ENCODE measurements around the gene CDH8. TPM values are rescaled to one million over a fixed set of nuclear protein-coding genes. Genes with fewer than 3 reads are reported as not detected.
A peak's percentile ranks its signal among the peaks of the same experiment; 100 is the strongest.
"Not testable (repeated sequence)": the region's sequence is repeated elsewhere in the genome, so short reads cannot be mapped to it uniquely, and the experiment has no call there.

Gene CDH8
- total and polyA plus RNA-seq, 4 donors: 0.33 to 15.4 (median 3.7) TPM

- intact Hi-C loops (cut with DNase I): no loop called here
- Histone ChIP-seq H3K27me3 (ENCODE audit: control insufficient read depth in 1 of 2, insufficient read depth in 2 of 2, low read length in 1 of 2) (no peaks in the 10 kb centered on the region), H3K4me3 (ENCODE audit: low read length in 2 of 2) (no peak overlapping the region), H3K36me3 (ENCODE audit: control insufficient read depth in 1 of 2, insufficient read depth in 2 of 2, low read length in 1 of 2) (no peaks in the 10 kb centered on the region), H3K9me3 (ENCODE audit: control insufficient read depth, low read length) (no peaks in the 10 kb centered on the region), H3K4me1 (ENCODE audit: control insufficient read depth in 1 of 2, insufficient read depth in 2 of 2, low read length in 2 of 2) (no peaks in the 10 kb centered on the region), H3K27ac (ENCODE audit: low read depth in 1 of 2, low read length in 2 of 2) (no peak overlapping the region)
- 84 to 90% methylated on average over 2 of the region's 2 CpGs for WGBS, 2 donors
- no peak for DNase-seq
- no peak for ATAC-seq (ENCODE audit: low FRiP score)
Measured at GRCh38 chr16:61936522-61936921, 99.7 kb downstream of the CDH8 start.

- no peak overlapping the region for H3K27ac ChIP-seq (ENCODE audit: low read depth in 1 of 2, low read length in 2 of 2)
- H3K27me3 ChIP-seq (ENCODE audit: control insufficient read depth in 1 of 2, insufficient read depth in 2 of 2, low read length in 1 of 2): no peaks in the 10 kb centered on the region
- intact Hi-C loops (cut with DNase I): no loop called here
- no peaks in the 10 kb centered on the region for H3K36me3 ChIP-seq (ENCODE audit: control insufficient read depth in 1 of 2, insufficient read depth in 2 of 2, low read length in 1 of 2)
- DNase-seq: no peak
- 89 to 90% methylated on average over 3 of the region's 3 CpGs for WGBS, 2 donors
- no peaks in the 10 kb centered on the region for H3K4me1 ChIP-seq (ENCODE audit: control insufficient read depth in 1 of 2, insufficient read depth in 2 of 2, low read length in 2 of 2)
- no peak overlapping the region for H3K4me3 ChIP-seq (ENCODE audit: low read length in 2 of 2)
- ATAC-seq (ENCODE audit: low FRiP score): no peak
- no peaks in the 10 kb centered on the region for H3K9me3 ChIP-seq (ENCODE audit: control insufficient read depth, low read length)
Measured at GRCh38 chr16:61934601-61935000, 101.6 kb downstream of the CDH8 start.

GRCh38 chr16:61929776-61930175, 106.5 kb downstream of the CDH8 start:
- intact Hi-C loops (cut with DNase I): no loop called here
- Histone ChIP-seq H3K9me3 (ENCODE audit: control insufficient read depth, low read length) (no peaks in the 10 kb centered on the region), H3K36me3 (ENCODE audit: control insufficient read depth in 1 of 2, insufficient read depth in 2 of 2, low read length in 1 of 2) (no peaks in the 10 kb centered on the region), H3K27ac (ENCODE audit: low read depth in 1 of 2, low read length in 2 of 2) (no peak overlapping the region), H3K4me3 (ENCODE audit: low read length in 2 of 2) (no peak overlapping the region), H3K4me1 (ENCODE audit: control insufficient read depth in 1 of 2, insufficient read depth in 2 of 2, low read length in 2 of 2) (no peaks in the 10 kb centered on the region), H3K27me3 (ENCODE audit: control insufficient read depth in 1 of 2, insufficient read depth in 2 of 2, low read length in 1 of 2) (no peaks in the 10 kb centered on the region)
- 93% methylated on average over 1 of the region's 1 CpG for WGBS, 2 donors
- ATAC-seq (ENCODE audit: low FRiP score): no peak
- DNase-seq: no peak

- Histone ChIP-seq H3K36me3 (ENCODE audit: control insufficient read depth in 1 of 2, insufficient read depth in 2 of 2, low read length in 1 of 2) (no peaks in the 10 kb centered on the region), H3K27ac (ENCODE audit: low read depth in 1 of 2, low read length in 2 of 2) (no peak overlapping the region), H3K4me3 (ENCODE audit: low read length in 2 of 2) (no peak overlapping the region), H3K4me1 (ENCODE audit: control insufficient read depth in 1 of 2, insufficient read depth in 2 of 2, low read length in 2 of 2) (no peaks in the 10 kb centered on the region), H3K27me3 (ENCODE audit: control insufficient read depth in 1 of 2, insufficient read depth in 2 of 2, low read length in 1 of 2) (no peaks in the 10 kb centered on the region), H3K9me3 (ENCODE audit: control insufficient read depth, low read length) (no peaks in the 10 kb centered on the region)
- no peak for DNase-seq
- no peak for ATAC-seq (ENCODE audit: low FRiP score)
- intact Hi-C loops (cut with DNase I): no loop called here
- 91 to 95% methylated on average over 3 of the region's 3 CpGs for WGBS, 2 donors
Measured at GRCh38 chr16:61926766-61927165, 109.5 kb downstream of the CDH8 start.

- no peaks in the 10 kb centered on the region for H3K36me3 ChIP-seq (ENCODE audit: control insufficient read depth in 1 of 2, insufficient read depth in 2 of 2, low read length in 1 of 2)
- H3K27ac ChIP-seq (ENCODE audit: low read depth in 1 of 2, low read length in 2 of 2): no peak overlapping the region
- H3K27me3 ChIP-seq (ENCODE audit: control insufficient read depth in 1 of 2, insufficient read depth in 2 of 2, low read length in 1 of 2): no peaks in the 10 kb centered on the region
- no peak for DNase-seq
- intact Hi-C loops (cut with DNase I): no loop called here
- ATAC-seq (ENCODE audit: low FRiP score): no peak
- no peaks in the 10 kb centered on the region for H3K4me1 ChIP-seq (ENCODE audit: control insufficient read depth in 1 of 2, insufficient read depth in 2 of 2, low read length in 2 of 2)
- no peak overlapping the region for H3K4me3 ChIP-seq (ENCODE audit: low read length in 2 of 2)
- H3K9me3 ChIP-seq (ENCODE audit: control insufficient read depth, low read length): no peaks in the 10 kb centered on the region
Measured at GRCh38 chr16:61923629-61924028, 112.6 kb downstream of the CDH8 start.

- H3K27ac ChIP-seq (ENCODE audit: low read depth in 1 of 2, low read length in 2 of 2): no peak overlapping the region
- H3K4me1 ChIP-seq (ENCODE audit: control insufficient read depth in 1 of 2, insufficient read depth in 2 of 2, low read length in 2 of 2): no peaks in the 10 kb centered on the region
- no peak overlapping the region for H3K4me3 ChIP-seq (ENCODE audit: low read length in 2 of 2)
- ATAC-seq (ENCODE audit: low FRiP score) (no peak), DNase-seq (no peak)
- 58 to 59% methylated on average over 3 of the region's 3 CpGs for WGBS, 2 donors
- H3K9me3 ChIP-seq (ENCODE audit: control insufficient read depth, low read length): no peaks in the 10 kb centered on the region
- intact Hi-C loops (cut with DNase I): no loop called here
- H3K36me3 ChIP-seq (ENCODE audit: control insufficient read depth in 1 of 2, insufficient read depth in 2 of 2, low read length in 1 of 2): no peaks in the 10 kb centered on the region
- no peaks in the 10 kb centered on the region for H3K27me3 ChIP-seq (ENCODE audit: control insufficient read depth in 1 of 2, insufficient read depth in 2 of 2, low read length in 1 of 2)
Measured at GRCh38 chr16:61921373-61921772, 114.9 kb downstream of the CDH8 start.

- 72 to 86% methylated on average over 31 to 36 of the region's 37 CpGs for WGBS, 2 donors
- intact Hi-C loops (cut with DNase I); H3K9me3 ChIP-seq (ENCODE audit: control insufficient read depth, low read length); DNase-seq; H3K27me3 ChIP-seq (ENCODE audit: control insufficient read depth in 1 of 2, insufficient read depth in 2 of 2, low read length in 1 of 2); H3K4me3 ChIP-seq (ENCODE audit: low read length in 2 of 2); ATAC-seq (ENCODE audit: low FRiP score); H3K4me1 ChIP-seq (ENCODE audit: control insufficient read depth in 1 of 2, insufficient read depth in 2 of 2, low read length in 2 of 2); H3K27ac ChIP-seq (ENCODE audit: low read depth in 1 of 2, low read length in 2 of 2); H3K36me3 ChIP-seq (ENCODE audit: control insufficient read depth in 1 of 2, insufficient read depth in 2 of 2, low read length in 1 of 2): not testable (repeated sequence)
Measured at GRCh38 chr16:61917865-61918826, 118.1 kb downstream of the CDH8 start.

- intact Hi-C loops (cut with DNase I): no loop called here
- no peak for DNase-seq
- Histone ChIP-seq H3K4me3 (ENCODE audit: low read length in 2 of 2) (no peak overlapping the region), H3K27me3 (ENCODE audit: control insufficient read depth in 1 of 2, insufficient read depth in 2 of 2, low read length in 1 of 2) (no peaks in the 10 kb centered on the region), H3K27ac (ENCODE audit: low read depth in 1 of 2, low read length in 2 of 2) (no peak overlapping the region), H3K9me3 (ENCODE audit: control insufficient read depth, low read length) (no peaks in the 10 kb centered on the region), H3K4me1 (ENCODE audit: control insufficient read depth in 1 of 2, insufficient read depth in 2 of 2, low read length in 2 of 2) (no peaks in the 10 kb centered on the region), H3K36me3 (ENCODE audit: control insufficient read depth in 1 of 2, insufficient read depth in 2 of 2, low read length in 1 of 2) (no peaks in the 10 kb centered on the region)
- no peak for ATAC-seq (ENCODE audit: low FRiP score)
- 93 to 96% methylated on average over 3 of the region's 3 CpGs for WGBS, 2 donors
Measured at GRCh38 chr16:61915569-61915968, 120.7 kb downstream of the CDH8 start.

GRCh38 chr16:61909074-61909473, 127.2 kb downstream of the CDH8 start:
- H3K27ac ChIP-seq (ENCODE audit: low read depth in 1 of 2, low read length in 2 of 2): no peak overlapping the region
- H3K4me1 ChIP-seq (ENCODE audit: control insufficient read depth in 1 of 2, insufficient read depth in 2 of 2, low read length in 2 of 2): peaks cover 1 to 9% of the 10 kb centered on the region in 2 donors
- DNase-seq (no peak), ATAC-seq (ENCODE audit: low FRiP score) (peak; percentile 78)
- intact Hi-C loops (cut with DNase I): no loop called here
- 4 to 5% methylated on average over 3 of the region's 3 CpGs for WGBS, 2 donors
- H3K4me3 ChIP-seq (ENCODE audit: low read length in 2 of 2): no peak overlapping the region
- H3K27me3 ChIP-seq (ENCODE audit: control insufficient read depth in 1 of 2, insufficient read depth in 2 of 2, low read length in 1 of 2): no peaks in the 10 kb centered on the region
- no peaks in the 10 kb centered on the region for H3K9me3 ChIP-seq (ENCODE audit: control insufficient read depth, low read length)
- H3K36me3 ChIP-seq (ENCODE audit: control insufficient read depth in 1 of 2, insufficient read depth in 2 of 2, low read length in 1 of 2): no peaks in the 10 kb centered on the region

All from aorta (tissue), 5 donors.